GM19467 (cell line): ENCODE data around the gene USP31.

Experiments
- ATAC-seq: cut with Tn5 transposase; IDR thresholded peaks from one replicate; pipeline ENCODE4 v1.9.1; 2021; ENCODE audit warnings: mild to moderate bottlenecking, moderate library complexity; ENCODE audit not compliant: unreplicated experiment

USP31 gene

GRCh38 chr16:23149267-23149992 is at the start of gene USP31:
Gene USP31 (minus strand): TSS chr16:23149452. CDS start chr16:23149270, 182 bp downstream.
- ATAC-seq: peak; percentile 94

- no peak for ATAC-seq
Measured at GRCh38 chr16:23196539-23196938, 47.3 kb upstream of the USP31 start.

GRCh38 chr16:23195366-23195978 is 46.2 kb upstream of the USP31 start:
- no peak for ATAC-seq

- no peak for ATAC-seq
Measured at GRCh38 chr16:23194497-23195221, 45.4 kb upstream of the USP31 start.

- no peak for ATAC-seq
Measured at GRCh38 chr16:23188911-23189310, 39.7 kb upstream of the USP31 start.

GRCh38 chr16:23187341-23187740 is 38.1 kb upstream of the USP31 start:
- ATAC-seq: no peak

- no peak for ATAC-seq
Measured at GRCh38 chr16:23186171-23186570, 36.9 kb upstream of the USP31 start.

GRCh38 chr16:23185656-23186055 is 36.4 kb upstream of the USP31 start:
- ATAC-seq: no peak

GRCh38 chr16:23183543-23183862 is 34.3 kb upstream of the USP31 start:
- no peak for ATAC-seq

- no peak for ATAC-seq
Measured at GRCh38 chr16:23182679-23183542, 33.7 kb upstream of the USP31 start, which contains the start of gene SCNN1G. Gene SCNN1G (plus strand): TSS chr16:23182745. CDS start chr16:23186272, 3,527 bp downstream.

GRCh38 chr16:23182206-23182678 is 33.0 kb upstream of the USP31 start:
- peak; percentile 80 for ATAC-seq

- ATAC-seq: no peak
Measured at GRCh38 chr16:23181506-23181905, 32.3 kb upstream of the USP31 start.

- ATAC-seq: no peak
Measured at GRCh38 chr16:23175651-23176050, 26.4 kb upstream of the USP31 start.

- no peak for ATAC-seq
Measured at GRCh38 chr16:23174622-23175021, 25.4 kb upstream of the USP31 start.

- no peak for ATAC-seq
Measured at GRCh38 chr16:23172994-23173393, 23.7 kb upstream of the USP31 start.

- no peak for ATAC-seq
Measured at GRCh38 chr16:23172583-23172982, 23.3 kb upstream of the USP31 start.

GRCh38 chr16:23164736-23165135 is 15.5 kb upstream of the USP31 start:
- ATAC-seq: no peak

GRCh38 chr16:23163921-23164320 is 14.7 kb upstream of the USP31 start:
- ATAC-seq: no peak

- no peak for ATAC-seq
Measured at GRCh38 chr16:23160574-23160973, 11.3 kb upstream of the USP31 start.

- ATAC-seq: no peak
Measured at GRCh38 chr16:23160082-23160481, 10.8 kb upstream of the USP31 start.

- no peak for ATAC-seq
Measured at GRCh38 chr16:23158114-23158513, 8.9 kb upstream of the USP31 start.
